GM12875 (cell line): ENCODE data around the gene RPTOR.

Experiments
- H3K4me3 ChIP-seq: one replicate; pipeline ENCODE4 v1.5.1; 2011; ENCODE audit warnings: low read depth, low read length, control low read depth
- TF ChIP-seq, protein P1 (sequence below): IDR thresholded peaks from 2 replicates; pipeline ENCODE4 v1.5.1; 2011; ENCODE audit warnings: low read depth, mild to moderate bottlenecking, control low read depth, inconsistent platforms, low read length, moderate library complexity, borderline replicate concordance; ENCODE audit not compliant: insufficient read depth

Gene RPTOR

DNA sequence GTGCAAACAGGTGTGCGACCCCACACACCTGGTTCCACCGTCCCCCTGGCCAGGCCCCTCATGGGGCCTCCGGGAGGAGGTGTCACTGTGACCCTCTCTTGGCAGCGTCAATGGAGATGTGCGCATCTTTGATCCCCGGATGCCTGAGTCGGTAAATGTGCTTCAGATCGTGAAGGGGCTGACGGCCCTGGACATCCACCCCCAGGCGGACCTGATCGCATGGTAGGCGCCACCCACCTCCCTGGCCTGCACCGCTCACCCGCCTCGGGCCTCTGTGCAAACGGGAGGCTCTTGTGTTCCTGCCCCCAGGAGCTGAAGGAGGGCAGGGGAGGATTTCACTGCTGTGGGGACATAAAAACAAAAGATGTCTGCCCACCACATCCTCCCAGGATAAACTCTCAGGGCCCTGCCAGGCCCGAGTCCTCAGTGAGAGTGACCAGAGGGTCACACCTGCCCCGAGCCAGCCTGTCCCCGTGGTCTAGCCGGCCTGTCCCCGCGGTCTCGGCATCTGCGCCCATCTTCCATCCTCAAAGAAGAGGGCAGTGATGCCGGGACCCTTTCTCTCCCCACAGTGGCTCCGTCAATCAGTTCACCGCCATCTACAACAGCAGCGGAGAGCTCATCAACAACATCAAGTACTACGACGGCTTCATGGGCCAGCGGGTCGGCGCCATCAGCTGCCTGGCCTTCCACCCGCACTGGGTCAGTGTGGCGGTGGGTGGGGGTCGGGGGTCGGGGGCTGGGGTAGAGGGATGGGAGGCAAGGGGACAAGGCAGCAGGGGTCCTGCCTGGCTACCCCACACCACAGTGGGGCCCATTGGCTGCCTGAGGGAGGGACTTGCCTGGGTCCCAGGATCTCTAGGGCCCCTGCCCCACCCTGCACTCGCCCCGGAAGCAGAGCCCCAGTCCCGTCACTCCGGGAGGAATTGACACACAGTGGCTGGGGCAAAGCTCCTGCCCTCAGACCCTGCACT lies 418.0 kb downstream of the RPTOR start:
- TF ChIP-seq, protein P1, sequence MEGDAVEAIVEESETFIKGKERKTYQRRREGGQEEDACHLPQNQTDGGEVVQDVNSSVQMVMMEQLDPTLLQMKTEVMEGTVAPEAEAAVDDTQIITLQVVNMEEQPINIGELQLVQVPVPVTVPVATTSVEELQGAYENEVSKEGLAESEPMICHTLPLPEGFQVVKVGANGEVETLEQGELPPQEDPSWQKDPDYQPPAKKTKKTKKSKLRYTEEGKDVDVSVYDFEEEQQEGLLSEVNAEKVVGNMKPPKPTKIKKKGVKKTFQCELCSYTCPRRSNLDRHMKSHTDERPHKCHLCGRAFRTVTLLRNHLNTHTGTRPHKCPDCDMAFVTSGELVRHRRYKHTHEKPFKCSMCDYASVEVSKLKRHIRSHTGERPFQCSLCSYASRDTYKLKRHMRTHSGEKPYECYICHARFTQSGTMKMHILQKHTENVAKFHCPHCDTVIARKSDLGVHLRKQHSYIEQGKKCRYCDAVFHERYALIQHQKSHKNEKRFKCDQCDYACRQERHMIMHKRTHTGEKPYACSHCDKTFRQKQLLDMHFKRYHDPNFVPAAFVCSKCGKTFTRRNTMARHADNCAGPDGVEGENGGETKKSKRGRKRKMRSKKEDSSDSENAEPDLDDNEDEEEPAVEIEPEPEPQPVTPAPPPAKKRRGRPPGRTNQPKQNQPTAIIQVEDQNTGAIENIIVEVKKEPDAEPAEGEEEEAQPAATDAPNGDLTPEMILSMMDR, result no peak
- no peak overlapping the region for H3K4me3 ChIP-seq

DNA sequence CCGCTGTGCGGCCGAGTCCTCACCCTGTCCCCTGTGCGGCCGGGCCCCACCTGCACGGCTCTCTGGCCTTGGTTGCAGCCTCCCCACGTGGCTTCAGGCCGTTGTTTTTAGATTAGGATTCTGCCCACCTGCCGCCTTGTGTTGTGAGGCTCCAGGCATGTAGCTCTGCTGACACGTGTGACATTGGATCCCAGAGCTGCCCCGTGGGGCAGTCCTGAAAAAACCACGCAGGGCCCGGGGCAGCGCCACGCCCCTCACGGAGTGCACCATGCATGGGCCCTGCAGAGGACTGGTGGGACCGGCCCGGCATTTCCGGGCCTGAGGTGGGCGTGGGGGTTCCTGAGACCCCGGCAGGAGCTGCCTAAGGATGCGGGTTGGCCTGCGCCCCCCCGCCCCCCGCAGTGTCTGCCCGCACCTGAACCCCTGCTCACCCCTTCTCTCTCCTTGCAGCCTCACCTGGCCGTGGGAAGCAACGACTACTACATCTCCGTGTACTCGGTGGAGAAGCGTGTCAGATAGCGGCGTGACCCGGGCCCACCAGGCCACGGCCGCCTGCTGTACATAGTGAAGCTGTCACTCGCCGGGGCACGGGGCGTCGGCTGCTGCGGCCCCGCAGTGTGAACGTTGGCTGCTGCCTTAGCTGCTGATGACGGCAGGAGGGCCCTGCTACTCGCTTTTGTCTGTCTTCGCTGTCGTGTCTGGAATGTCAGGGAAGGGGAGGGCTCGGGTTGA lies 419.3 kb downstream of the RPTOR start:
- no peak overlapping the region for H3K4me3 ChIP-seq
- TF ChIP-seq, protein P1, result no peak

DNA sequence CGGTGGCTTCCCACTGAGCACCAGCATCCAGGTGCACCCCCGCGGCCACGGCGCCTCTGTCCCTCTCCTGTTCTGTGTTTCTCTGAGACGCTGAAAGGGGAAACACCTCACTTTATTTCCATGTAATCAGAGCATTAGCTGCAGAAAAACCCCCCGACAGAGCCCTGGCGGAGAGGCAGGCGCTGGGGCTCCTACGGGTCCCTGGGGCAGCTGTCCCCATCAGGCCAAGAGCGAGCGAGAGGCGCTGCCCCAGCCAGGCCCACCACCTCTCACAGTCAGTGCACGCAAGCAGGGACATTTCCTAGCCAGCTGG lies 419.9 kb downstream of the RPTOR start:
- TF ChIP-seq, protein P1, result no peak

DNA sequence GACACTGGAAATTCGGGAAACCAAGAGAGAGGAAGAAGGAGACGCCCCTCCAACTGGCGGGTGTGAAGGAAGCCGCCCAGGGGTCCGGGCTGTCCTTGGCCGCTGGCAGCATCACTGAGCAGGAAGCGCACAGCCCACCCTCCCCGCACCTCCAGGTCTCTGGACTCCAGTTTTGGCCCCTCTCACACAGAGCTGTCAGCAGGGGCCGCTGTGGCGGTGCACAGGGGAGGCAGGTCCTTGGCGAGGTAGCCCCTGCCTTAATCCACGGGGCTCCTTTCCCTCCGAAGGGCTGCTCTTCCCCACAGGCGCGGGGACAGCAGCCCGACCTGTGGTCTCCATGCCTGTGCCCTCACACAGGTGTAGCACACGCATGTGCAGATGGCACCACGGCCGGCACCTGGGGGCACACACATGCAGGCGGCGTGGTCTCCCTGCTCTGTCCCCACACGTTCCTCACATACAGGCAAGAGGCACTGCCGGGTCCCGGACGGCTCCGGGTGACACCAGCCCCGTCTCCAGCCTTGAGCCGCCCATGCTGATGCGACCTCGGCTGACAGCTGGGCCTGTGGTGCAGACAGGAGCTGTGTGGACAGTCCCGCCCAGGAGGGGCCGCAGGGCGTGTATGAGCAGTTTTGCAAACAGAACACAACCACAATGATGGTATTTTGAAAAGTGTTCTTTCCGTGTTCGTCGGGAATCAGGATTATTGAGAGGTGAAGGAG lies 420.4 kb downstream of the RPTOR start:
- H3K4me3 ChIP-seq, result no peak overlapping the region
- TF ChIP-seq, protein P1, result no peak

More for the DNA sequence above, 419.9 kb downstream of the RPTOR start:
- H3K4me3 ChIP-seq, result no peak overlapping the region

- TF ChIP-seq, protein P1, result no peak
- no peak overlapping the region for H3K4me3 ChIP-seq
Measured at GRCh38 chr17:80965606-80966005, 421.0 kb downstream of the RPTOR start.

DNA sequence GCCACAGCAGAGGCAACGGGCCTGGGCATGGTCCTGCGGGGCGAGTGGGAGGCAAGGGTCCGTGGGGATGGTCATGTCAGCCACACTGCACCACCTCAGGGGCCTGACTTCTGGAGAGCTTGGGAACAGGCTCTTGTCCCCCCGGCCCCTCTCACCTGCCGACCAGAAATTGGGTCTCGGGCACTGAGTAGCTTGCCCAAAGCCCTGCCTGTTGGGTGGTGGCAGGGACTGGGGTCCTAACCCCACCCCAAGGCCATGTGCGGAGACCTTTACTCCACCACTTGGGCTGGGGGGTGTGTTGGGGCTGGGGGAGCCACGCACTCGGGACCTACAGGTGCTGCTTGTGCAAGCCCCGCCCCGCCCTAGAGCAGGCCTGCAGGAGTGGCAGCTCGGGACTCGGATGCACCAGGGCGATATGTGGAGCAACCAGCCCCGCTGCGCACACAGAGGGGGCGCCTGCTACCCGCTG lies 422.8 kb downstream of the RPTOR start:
- TF ChIP-seq, protein P1, result no peak
- H3K4me3 ChIP-seq, result no peak overlapping the region
